Prostate gland (tissue), 2 donors: ENCODE results near the gene EEF1AKMT1. TPM values are rescaled to one million over a fixed set of nuclear protein-coding genes. Genes with fewer than 3 reads are reported as not detected.

Experiments used
- DNase-seq: peaks from one replicate; pipeline ENCODE4 v3.0.0-alpha.2; 2019; ENCODE audit warnings: low spot score
- H3K27ac ChIP-seq, 2 donors: fragments of 200-600 bp; sonication (generic); 2 replicates each; pipeline ENCODE4 v1.5.1; 2017 to 2019
- H3K27me3 ChIP-seq: fragments of 200-600 bp; sonication (generic); replicated peaks from 2 replicates; pipeline ENCODE4 v1.5.1; 2019; ENCODE audit not compliant: insufficient read depth
- H3K36me3 ChIP-seq, 2 donors: fragments of 200-600 bp; sonication (generic); 1 replicate in 1 of 2; 2 replicates in 1 of 2; pipeline versions ENCODE4 v1.5.1 to v1.8.1; 2017 to 2019
- H3K4me1 ChIP-seq: fragments of 200-600 bp; sonication (generic); replicated peaks from 2 replicates; pipeline ENCODE4 v1.5.1; 2019
- H3K4me3 ChIP-seq, 2 donors: fragments of 200-600 bp; sonication (generic); 2 replicates each; pipeline ENCODE4 v1.5.1; 2017 to 2019
- H3K9me3 ChIP-seq: fragments of 200-600 bp; sonication (generic); 2 replicates; pipeline ENCODE4 v1.5.1; 2017
- POLR2A ChIP-seq: fragments of 450-650 bp; IDR thresholded peaks from one replicate; pipeline ENCODE4 v1.6.1; 2016; ENCODE audit warnings: antibody characterized with exemption, mild to moderate bottlenecking
- POLR2AphosphoS5 ChIP-seq: sonication (generic); formaldehyde crosslinking; IDR thresholded peaks from one replicate; pipeline ENCODE4 v1.6.1; 2017; ENCODE audit warnings: antibody characterized with exemption
- WGBS: methylation state at CpG from one replicate; pipeline ENCODE4 v1.1.5; 2018; 5-methylcytosine and 5-hydroxymethylcytosine counted together
- intact Hi-C: fragments of 100-400 bp; cut with DNase I; formaldehyde crosslinking; loops from one replicate; pipeline ENCODE4 v1.14.2; 2022
- total RNA-seq, 2 donors: library from RNA; depleted of rRNA; stranded (reverse); fragments of >200 nt; gene quantifications; one replicate each; pipeline ENCODE4 v1.1.0, GENCODE V29; 2016
- TF ChIP-seq, protein P1 (sequence below), 4 experiments: fragments of 200-600 bp in 2 of 4; fragments of 450-650 bp in 2 of 4; sonication (generic) in 2 of 4; IDR thresholded peaks; 1 replicate in 3 of 4; 2 replicates in 1 of 4; pipeline ENCODE4 v1.5.1; 2016 to 2019; ENCODE audit warnings: antibody characterized with exemption in 4 of 4, mild to moderate bottlenecking in 2 of 4, moderate library complexity in 2 of 4

EEF1AKMT1 gene
- total RNA-seq, 2 donors from 2014 or later = 11.4 to 31.6 TPM

- 83% methylated on average over 4 of the region's 4 CpGs for WGBS
- Histone ChIP-seq H3K36me3 (no peaks in the 10 kb centered on the region), H3K4me1 (no peaks in the 10 kb centered on the region), H3K27ac (no peak overlapping the region), H3K9me3 (no peaks in the 10 kb centered on the region), H3K4me3 (no peak overlapping the region), H3K27me3 (no peaks in the 10 kb centered on the region)
- TF ChIP-seq POLR2A (no peak), POLR2AphosphoS5 (no peak)
- TF ChIP-seq, protein P1, sequence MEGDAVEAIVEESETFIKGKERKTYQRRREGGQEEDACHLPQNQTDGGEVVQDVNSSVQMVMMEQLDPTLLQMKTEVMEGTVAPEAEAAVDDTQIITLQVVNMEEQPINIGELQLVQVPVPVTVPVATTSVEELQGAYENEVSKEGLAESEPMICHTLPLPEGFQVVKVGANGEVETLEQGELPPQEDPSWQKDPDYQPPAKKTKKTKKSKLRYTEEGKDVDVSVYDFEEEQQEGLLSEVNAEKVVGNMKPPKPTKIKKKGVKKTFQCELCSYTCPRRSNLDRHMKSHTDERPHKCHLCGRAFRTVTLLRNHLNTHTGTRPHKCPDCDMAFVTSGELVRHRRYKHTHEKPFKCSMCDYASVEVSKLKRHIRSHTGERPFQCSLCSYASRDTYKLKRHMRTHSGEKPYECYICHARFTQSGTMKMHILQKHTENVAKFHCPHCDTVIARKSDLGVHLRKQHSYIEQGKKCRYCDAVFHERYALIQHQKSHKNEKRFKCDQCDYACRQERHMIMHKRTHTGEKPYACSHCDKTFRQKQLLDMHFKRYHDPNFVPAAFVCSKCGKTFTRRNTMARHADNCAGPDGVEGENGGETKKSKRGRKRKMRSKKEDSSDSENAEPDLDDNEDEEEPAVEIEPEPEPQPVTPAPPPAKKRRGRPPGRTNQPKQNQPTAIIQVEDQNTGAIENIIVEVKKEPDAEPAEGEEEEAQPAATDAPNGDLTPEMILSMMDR (IDR thresholded peaks at IDR 0.05) = no peak
- no peak for DNase-seq
- intact Hi-C loops = no loop called here
These were observed 86.7 kb downstream of the EEF1AKMT1 start for GRCh38 chr13:20686863-20687579.

- no peaks in the 10 kb centered on the region for H3K27me3 ChIP-seq
- H3K4me1 ChIP-seq = no peaks in the 10 kb centered on the region
- 88% methylated on average over 1 of the region's 1 CpG for WGBS
- no peaks in the 10 kb centered on the region for H3K36me3 ChIP-seq
- DNase-seq = no peak
- no peak overlapping the region for H3K4me3 ChIP-seq
- TF ChIP-seq, protein P1 (IDR thresholded peaks at IDR 0.05) = no peak
- no peak for TF ChIP-seq POLR2AphosphoS5
- no peak for TF ChIP-seq POLR2A
- H3K9me3 ChIP-seq = no peaks in the 10 kb centered on the region
- no peak overlapping the region for H3K27ac ChIP-seq
- intact Hi-C loops = no loop called here
These were observed 87.6 kb downstream of the EEF1AKMT1 start for GRCh38 chr13:20686167-20686566.

- 49% methylated on average over 6 of the region's 6 CpGs for WGBS
- Histone ChIP-seq H3K27ac (no peak overlapping the region), H3K9me3 (no peaks in the 10 kb centered on the region), H3K27me3 (no peaks in the 10 kb centered on the region), H3K36me3 (no peaks in the 10 kb centered on the region), H3K4me3 (no peak overlapping the region), H3K4me1 (no peaks in the 10 kb centered on the region)
- no peak for TF ChIP-seq POLR2A
- DNase-seq = no peak
- intact Hi-C loops = no loop called here
These were observed 88.7 kb downstream of the EEF1AKMT1 start for GRCh38 chr13:20685092-20685491.

- H3K27me3 ChIP-seq = no peaks in the 10 kb centered on the region
- H3K4me3 ChIP-seq = no peak overlapping the region
- no peak overlapping the region for H3K27ac ChIP-seq
- no peaks in the 10 kb centered on the region for H3K36me3 ChIP-seq
- no peaks in the 10 kb centered on the region for H3K4me1 ChIP-seq
- no peaks in the 10 kb centered on the region for H3K9me3 ChIP-seq
- TF ChIP-seq, protein P1 (IDR thresholded peaks at IDR 0.05) = no peak
- no peak for TF ChIP-seq POLR2AphosphoS5
- TF ChIP-seq POLR2A = no peak
- 73% methylated on average over 18 of the region's 18 CpGs for WGBS
- intact Hi-C loops = no loop called here
- no peak for DNase-seq
These were observed 89.2 kb downstream of the EEF1AKMT1 start for GRCh38 chr13:20684546-20684945.

- Histone ChIP-seq H3K36me3 (no peaks in the 10 kb centered on the region), H3K27me3 (no peaks in the 10 kb centered on the region), H3K4me1 (no peaks in the 10 kb centered on the region), H3K27ac (no peak overlapping the region), H3K9me3 (no peaks in the 10 kb centered on the region), H3K4me3 (no peak overlapping the region)
- 69% methylated on average over 4 of the region's 4 CpGs for WGBS
- no peak for DNase-seq
- TF ChIP-seq, protein P1 (IDR thresholded peaks at IDR 0.05) = no peak
- TF ChIP-seq POLR2AphosphoS5 (no peak), POLR2A (no peak)
- intact Hi-C loops = no loop called here
These were observed 89.7 kb downstream of the EEF1AKMT1 start for GRCh38 chr13:20684041-20684440.
